LHCN-M2 (cell line): ENCODE results near the gene CD164. TPM values are rescaled to one million over a fixed set of nuclear protein-coding genes. Genes with fewer than 3 reads are reported as not detected.
"Not testable (repeated sequence)": the region's sequence is repeated elsewhere in the genome, so short reads cannot be mapped to it uniquely, and the experiment has no call there.

Experiments used
- DNase-seq: peaks from one replicate; pipeline ENCODE4 v3.0.0-alpha.2; 2012; ENCODE audit warnings: low read depth
- total RNA-seq: library from RNA; depleted of rRNA; stranded (reverse); fragments of >200 nt; gene quantifications from 2 replicates; pipeline ENCODE4 v1.2.3, GENCODE V29; 2014

CD164 gene
- total RNA-seq, 1 experiment from 2014 or later, result 255 TPM

DNA sequence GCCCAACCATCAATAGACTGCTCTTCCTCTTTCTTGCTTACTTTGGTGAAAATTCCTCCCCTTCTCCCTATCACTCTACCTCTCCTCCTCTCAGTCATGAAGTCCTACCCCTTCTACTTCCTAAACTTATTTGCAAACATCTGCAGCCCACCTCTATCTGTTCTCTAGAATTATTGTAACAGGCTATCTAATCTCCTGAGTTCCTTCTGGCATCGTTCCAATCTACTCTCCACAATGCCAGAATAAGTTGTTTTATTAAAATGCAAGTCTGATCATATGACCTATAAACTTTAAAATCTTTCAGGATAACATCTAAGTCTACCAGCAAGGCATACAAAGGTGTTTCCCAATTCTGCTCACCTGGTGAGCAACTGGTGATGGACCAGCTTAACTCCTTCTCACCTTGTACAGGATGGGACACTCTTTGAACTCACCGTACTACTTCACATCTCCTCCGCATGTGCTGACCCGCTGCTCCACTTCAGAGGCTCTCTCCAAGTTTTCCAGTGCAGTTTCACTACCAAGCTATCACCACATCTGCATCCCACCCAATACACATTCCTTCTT is 7.9 kb downstream of the CD164 start:
- DNase-seq, result no peak

DNA sequence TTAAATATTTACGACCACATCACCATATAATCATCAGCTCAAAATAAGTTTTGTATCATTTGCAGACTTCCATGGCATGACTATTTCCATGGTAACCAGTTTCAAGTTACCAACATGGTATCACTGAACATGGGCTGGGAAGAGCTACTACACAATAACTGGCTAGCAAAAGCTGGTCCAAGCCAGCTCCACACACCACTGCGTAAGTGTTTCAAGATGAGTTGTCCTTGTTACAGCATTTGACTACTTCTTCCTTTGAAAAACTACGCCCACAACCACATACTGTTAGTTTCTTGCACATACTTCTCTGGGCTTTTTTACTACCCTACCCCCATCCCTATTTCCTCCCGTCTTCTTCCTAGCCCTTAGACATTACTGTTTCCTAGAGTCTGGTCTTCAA is 8.5 kb downstream of the CD164 start:
- no peak for DNase-seq

DNA sequence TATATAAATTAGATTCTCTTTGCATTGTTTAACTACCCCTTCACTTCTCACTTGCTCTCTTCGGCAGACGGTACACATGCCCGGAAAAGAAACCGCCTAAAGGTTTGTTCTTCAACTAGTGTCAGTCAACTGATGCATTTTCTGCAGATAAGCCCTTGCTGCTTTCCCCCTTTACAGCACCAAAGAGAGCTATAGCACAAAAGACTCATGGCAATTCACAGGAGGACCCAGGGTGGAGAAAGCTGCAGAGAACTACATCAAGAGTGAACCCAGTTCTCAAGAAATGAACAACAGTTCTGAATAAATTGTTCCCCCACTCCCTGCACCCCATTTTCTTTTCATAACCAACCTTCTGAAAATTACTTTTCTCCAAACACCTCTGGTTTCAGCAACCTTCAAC is 8.9 kb downstream of the CD164 start:
- no peak for DNase-seq

DNA sequence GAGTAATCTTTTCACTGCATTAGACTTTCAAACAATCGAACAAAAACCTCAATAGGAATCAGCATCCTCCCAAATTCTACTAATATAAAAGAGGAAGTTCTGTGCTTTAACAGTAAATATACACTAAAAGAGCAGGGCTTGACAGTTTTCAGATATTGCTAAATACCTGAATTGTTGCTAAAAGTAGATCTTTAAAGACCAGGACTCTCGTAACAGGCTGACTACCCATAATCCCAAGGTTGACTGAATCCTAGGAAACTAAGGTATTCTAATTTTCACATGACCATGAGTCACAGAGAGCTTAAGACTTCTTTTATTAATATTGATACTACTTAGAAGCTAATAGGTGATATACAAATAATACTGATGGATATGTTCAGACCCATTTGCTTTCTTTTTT is 10.1 kb downstream of the CD164 start:
- no peak for DNase-seq

DNA sequence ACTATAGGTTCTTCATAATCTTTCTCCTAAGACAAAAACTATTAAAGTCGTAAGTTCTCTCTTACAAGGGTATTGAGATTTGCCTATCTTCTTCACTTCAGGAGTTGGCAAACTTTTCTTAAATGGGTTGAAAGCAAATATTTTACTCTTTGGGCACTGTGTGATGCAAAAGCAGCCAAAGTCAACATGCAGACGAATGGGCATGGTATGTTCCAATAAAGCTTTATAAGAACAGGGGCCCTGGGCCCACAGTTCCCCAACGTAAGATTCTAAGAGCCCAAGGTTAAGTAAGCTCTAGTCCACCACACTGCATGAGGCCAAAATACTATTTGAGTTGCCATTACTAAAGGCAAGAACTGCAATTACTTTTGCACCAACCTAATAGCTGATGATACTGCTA is 11.5 kb downstream of the CD164 start:
- no peak for DNase-seq

DNA sequence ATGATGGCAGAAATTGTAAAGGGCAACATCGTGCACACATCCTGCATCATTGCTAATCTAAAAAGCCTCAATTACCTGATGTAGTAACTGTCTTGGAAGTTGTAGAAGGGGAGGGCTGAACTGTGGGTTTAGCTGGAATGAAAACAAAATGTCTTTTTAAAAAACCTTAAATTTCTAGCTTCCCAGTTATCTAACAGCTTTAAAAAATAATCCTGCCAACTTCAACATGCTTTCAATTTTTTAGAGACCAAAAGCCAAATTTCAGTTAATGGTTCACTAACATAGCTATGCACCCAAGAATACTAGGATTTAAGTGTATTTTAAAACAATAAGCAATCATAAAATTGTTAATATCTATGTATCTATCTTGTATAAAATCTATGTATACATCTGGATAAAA is 11.9 kb downstream of the CD164 start:
- DNase-seq, result no peak

DNA sequence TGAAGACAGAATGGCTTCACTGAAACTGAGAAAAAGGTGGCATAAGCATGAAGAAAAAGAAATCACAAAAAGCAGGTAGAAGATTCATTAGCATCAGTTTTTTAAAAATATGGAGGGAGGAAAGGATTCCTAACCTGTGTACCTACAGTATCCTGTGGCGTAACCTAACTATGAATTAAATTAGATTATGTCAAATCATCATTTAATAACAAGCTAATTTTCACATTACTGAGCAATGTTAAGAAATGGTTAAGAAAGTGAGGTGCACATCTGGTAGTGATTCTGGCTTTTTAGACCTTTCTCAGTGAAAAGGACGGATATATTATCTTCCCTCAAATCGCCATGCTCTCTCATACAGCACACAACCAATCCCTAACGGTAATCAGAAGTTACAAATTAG is 12.5 kb downstream of the CD164 start:
- DNase-seq, result no peak

DNA sequence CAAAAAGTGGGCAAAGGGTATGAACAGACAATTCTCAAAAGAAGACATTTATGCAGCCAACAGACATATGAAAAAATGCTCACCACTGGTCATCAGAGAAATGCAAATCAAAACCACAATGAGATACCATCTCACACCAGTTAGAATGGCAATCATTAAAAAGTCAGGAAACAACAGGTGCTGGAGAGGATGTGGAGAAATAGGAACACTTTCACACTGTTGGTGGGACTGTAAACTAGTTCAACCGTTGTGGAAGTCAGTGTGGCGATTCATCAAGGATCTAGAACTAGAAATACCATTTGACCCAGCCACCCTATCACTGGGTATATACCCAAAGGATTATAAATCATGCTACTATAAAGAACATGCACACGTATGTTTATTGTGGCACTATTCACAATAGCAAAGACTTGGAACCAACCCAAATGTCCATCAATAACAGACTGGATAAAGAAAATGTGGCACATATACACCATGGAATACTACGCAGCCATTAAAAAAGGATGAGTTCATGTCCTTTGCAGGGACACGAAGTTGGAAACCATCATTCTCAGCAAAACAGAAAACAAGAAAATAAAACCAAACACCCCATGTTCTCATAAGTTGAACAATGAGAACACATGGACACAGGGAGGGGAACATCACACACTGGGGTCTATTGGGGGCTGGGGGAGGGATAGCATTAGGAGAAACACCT is 17.7 kb downstream of the CD164 start:
- DNase-seq, result not testable (repeated sequence)

DNA sequence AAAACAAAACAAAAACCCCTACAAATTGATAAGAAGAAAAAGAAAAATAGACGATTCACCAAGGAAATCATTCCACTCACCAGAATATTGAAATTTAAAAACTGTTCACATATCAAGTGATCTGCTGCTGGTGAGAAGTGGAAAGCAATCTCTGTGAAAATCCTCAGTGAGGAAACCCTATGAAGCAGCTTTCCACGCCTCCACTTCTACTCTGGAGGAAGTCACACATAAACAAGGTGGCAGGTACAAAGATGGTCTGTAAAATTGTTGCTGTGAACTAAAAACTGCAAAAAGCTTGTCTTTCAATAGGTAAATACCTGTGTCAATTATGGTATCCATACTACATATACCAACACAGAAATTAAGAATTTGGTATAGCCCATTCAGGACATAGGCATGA is 18.5 kb downstream of the CD164 start:
- DNase-seq, result no peak

DNA sequence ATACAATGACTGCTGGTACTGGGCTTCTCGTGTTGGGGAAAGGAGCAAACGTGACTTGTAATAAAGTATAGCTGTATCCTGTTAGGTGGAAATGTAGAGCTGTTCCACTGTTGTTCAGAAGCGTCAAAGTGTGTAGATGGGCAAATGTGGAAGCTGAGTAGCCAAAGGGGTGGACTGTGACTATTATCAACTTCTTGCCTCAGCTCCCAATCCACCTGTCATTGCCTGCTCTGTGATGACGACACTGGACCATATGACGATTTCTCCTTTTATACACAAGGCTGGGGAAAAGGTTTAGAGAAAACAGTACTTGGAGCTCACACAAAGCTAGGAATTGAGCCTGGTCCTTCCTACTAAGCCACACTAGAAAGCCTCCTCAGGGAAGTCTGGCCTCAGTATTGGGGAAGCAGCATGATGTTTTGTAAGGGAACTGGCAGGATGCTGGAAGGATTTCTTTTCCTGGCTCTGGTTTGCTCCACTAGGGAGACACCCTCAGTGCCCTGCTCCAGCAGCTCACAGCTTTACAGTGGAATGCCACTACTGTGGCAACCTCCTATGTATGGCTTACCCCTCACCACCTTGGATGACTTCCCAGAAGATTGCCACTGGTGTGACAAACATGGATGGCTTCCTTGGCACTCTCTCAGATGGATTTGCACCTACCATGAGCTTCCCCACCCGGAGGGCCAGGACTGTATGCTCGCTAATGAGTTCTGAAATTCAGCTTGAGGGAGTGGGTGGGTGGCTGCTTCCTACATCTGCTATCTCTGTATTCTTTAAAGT is 20.0 kb downstream of the CD164 start:
- DNase-seq, result no peak

DNA sequence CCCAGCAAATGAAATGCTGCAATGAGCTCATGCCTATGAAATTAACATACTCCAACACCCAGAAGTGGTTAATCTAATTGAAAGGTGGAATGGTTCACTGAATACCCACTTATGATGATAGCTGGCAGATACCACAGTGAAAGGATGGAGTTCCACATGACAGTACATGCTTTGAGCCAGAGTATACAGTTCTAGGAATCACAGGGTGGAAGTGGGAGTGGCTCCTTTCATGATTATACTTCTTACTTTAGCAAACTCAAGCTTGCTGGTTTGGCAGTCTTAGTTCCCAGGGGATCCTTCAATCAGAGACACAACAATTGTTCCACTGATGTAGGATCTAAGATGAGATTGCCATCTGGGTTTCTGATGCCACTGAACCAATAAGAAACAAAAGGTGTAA is 21.5 kb downstream of the CD164 start:
- no peak for DNase-seq

DNA sequence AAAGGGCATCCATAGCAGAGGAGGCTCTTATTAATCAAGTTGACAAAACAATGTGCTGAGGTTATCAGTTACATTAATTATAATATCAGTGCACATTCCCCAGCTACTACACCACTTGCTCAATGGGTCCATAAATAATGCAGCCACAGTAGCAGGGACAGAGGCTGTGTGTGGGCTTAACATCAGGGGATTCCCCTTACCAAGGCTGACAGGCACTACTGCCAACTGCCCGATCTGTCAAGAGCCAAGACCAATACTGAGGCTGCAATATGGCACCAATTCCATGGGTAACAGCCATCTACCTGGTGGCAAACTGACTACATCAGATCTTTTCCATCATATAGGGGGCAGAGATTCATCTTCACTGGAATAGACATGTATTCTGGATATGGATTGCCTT is 22.0 kb downstream of the CD164 start:
- no peak for DNase-seq

DNA sequence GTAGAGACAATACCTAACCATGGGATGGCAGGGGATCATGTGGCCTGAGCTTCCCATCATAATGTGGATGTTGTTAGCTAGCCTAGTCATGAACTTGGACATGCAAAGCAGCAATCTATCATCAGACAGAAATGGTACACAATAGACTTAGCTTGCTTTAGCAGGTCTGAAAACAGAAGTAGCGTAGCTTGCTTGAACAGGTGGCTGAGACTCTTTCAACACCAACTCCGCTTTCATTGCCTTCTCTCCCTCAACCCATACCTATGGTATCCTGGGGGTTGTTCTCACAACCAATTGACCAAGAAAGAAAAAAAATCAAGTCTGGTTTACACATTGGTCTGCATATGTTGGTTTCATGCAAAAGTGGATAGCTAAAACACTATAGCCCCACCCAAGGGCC is 23.0 kb downstream of the CD164 start:
- no peak for DNase-seq

DNA sequence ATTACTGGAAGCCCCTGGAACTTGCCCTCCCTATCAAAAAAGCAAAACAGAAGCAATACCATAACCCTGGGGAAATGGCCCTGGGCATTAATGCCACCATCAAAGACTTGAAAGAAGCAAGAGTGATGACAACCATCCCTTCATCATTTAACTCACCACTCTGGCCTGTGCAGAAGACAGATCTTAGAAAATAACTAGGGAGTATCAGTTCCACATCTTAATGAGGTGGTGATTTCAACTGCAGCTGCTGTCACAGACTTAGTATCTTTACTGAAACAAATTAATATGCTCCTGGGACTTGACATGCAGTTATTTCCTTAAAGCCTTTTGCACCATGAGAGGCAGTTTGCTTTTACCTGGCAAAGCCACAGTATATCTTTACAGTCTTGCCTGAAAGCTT is 24.1 kb downstream of the CD164 start:
- DNase-seq, result no peak

DNA sequence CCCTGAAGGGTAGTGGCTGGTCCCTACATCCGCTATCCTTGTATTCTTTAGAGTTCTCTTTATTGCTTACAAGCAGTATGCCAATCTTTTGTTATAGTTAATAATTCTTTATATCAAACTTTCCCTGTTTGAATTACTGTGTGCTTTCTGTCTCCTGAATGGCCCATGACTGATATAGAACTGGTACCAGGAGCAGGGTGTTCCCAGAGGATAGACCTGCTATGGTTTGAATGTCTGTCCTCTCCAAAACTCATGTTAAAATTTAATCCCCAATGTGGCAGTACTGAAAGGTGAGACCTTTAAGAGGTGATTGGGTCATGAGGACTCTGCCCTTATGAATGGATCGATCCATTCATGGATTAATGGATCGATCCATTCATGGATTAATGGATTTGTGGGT is 26.0 kb downstream of the CD164 start:
- DNase-seq, result no peak

DNA sequence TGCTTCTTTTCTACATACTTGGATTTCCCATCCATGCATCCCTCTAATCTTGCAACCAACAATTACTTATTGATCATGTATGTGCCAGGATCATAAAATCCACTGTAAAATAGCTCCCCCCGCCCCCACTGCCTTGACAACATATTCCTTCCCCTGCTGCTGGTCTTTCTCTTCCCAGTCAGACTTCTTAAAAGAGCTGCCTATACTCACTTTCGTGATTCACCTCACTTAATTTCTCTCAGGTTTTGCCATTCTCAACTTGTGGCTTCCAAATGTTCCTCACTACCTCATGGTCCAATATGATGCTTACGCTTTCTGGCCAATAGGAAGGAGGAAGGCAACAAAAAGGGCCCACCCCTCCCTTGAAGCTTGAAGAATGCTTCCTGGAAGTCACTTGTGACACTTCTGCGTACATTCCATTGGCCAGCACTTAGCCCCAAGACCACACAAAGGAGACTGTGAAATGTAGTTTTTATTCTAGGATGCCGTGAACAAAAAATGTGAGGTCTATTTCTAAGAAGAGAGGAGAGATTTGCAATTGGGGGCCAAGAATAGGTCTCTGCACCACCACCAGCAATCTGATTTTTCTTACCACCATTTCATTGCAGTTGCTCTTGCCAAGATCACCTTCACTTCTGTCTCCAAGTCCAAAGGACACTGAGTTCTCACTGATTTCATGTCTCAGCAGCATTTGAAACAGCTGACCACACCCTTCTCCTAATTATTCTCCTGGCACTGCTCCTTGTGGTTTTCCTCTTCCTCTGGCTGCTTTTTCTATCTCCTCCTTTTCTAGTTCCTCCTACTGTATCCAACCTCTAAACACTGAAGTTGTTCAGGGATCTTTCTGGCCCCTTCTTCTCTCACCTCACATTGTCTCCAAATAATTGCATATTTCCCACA is 30.8 kb downstream of the CD164 start:
- DNase-seq, result peak; percentile 48

DNA sequence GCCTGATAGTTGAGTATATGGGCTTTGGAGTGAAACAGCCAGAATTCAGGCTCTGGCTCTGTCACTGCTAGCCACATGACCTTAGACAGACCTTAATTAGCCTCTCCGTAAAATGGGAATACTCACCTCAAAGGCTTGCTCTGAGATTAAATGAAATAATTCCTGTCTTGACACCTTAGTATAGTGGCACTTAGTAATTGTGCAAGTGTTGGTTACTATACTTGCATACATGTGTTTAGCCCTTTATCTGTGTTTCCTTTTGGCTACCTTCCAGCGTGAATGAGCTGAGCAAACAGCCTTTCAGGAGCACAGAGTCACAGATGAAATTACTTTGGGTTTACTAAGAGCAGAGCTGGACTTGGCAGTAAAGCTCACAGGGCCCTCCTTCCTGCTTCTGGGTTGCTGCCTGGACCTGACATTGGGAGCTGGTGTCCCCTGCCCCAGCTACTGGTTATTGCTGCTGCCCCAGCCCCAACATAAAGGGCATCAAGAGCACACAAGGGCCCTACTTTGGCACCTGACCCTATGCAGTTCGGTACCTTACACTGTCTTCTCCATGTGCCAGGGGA is 32.8 kb downstream of the CD164 start:
- DNase-seq, result peak; percentile 41

DNA sequence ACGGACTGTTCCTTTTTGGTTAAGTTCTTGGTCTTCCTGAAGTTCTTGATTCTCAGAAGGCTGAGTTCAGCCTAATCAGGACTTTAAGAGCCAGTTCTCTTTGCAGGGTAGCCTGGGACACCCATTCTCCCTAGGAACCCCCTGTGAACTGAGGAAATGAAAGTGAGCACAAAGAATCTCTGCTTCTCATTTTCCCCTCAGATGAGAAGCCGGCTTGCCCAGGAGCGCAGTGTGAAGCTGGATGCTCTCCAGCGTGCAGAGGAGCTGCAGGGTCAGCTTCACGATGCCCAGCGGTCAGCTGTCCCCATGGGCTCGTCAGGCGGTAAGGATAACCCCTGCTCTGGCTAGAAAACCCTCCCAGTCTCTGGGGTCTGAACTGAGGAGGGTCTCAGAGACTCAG is 34.0 kb downstream of the CD164 start:
- DNase-seq, result no peak

DNA sequence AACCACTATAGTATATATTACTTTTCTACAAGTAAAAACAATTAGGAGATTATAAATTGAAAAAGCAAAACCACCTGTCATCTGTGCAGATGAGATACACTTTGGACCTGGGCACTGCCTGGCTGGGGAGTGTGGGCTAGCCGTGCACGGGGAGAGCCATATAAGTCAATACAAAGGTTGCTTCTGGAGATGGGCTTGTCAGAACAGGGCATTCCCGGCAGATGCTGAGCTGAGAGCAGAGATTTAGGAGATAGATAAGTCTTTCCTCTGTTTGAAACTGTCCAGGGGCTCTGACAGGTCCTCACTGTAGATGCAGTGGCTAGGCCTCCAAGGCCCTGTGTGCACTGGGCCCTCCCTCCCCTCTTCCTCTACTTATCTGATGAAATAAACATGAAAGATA is 34.5 kb downstream of the CD164 start:
- DNase-seq, result no peak

DNA sequence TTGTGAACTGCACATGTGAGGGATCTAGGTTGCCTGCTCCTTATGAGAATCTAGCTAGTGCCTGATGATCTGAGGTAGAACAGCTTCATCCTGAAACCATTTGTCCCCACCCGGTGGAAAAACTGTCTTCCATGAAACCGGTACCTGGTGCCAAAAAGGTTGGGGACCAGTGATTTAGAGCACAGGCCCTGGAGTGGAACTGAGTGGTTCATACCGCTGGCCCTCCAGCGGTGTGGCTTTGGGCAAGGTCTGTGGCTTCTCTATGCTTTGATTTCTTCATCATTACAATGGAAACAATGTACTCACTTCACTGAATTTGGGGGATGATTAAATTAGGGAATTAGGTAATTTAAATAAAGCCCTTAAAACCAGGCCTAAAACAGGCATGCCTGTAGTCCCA is 36.3 kb downstream of the CD164 start:
- DNase-seq, result no peak

DNA sequence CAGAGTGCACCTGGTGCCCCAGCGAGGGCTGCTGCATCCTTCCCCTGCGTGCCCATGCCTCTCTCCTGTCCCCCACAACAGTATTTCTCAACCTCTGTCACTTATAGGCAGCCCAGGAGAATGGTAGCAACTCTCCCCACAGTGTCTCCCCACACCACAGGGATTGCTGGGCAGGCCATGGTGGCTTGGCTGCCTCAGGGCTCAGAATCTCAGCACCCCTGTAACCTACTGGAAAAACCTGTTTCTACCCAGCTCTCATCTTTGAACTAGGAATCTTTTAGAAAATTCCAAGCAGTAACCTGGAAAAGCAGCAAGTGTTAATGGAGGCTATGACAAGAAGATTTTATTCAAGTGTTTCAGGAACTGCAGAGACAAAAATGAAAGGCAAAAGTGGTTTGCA is 38.0 kb downstream of the CD164 start:
- no peak for DNase-seq

DNA sequence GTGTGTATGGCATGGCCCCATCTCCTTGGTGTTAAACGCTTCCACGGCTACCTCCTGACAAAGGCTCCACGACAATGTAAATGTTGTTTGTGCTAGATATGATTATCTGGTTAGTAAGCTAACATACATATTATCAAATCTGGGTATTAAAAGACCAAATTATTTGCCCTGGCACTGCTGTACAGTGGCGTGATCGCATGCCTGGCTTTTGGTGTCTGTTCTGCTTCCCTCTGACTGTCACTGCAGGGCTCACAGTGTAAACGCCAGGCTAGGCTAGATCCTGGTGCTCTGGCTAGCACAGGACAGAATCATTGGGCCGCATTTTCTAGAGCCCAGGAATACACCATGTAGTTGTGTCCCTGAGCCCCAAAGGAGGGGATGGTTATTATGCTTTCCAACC is 38.7 kb downstream of the CD164 start:
- DNase-seq, result no peak
